G401.6 (cell line): ENCODE results near the gene NRSN2.
"Not testable (repeated sequence)": the region's sequence is repeated elsewhere in the genome, so short reads cannot be mapped to it uniquely, and the experiment has no call there.

Experiments
- FAIRE-seq: peaks from 2 replicates; lab custom pipeline; 2012; peaks lifted over from hg19 to GRCh38; lab: Jason Lieb, UNC

NRSN2 gene

DNA sequence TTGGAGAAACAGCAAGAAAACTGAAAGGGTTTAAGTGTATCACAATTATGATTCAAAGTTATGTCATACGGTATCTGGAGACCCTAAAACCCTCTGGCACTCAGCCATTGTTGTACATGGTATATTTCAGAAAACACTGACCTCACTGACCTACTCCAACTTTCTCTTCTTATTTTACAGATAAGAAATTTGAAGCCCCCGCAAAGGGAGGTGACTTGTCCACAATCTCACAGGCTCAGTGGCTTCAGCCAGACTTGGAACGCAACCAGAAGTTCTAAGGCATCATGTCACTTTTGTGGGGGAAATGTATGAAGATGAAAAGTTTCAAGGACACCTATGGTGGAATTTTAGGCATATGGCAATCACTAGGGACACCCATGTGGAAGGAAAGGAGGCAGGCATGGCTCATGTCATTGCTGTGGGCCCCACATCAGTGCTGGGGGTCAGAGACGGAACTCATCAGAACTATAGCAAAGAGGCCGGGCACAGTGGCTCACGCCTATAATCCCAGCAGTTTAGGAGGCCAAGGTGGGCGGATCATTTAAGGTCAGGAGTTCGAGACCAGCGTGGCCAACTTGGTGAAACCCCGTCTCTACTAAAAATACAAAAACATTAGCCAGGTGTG lies 28.5 kb downstream of the NRSN2 start:
- no peak for FAIRE-seq

DNA sequence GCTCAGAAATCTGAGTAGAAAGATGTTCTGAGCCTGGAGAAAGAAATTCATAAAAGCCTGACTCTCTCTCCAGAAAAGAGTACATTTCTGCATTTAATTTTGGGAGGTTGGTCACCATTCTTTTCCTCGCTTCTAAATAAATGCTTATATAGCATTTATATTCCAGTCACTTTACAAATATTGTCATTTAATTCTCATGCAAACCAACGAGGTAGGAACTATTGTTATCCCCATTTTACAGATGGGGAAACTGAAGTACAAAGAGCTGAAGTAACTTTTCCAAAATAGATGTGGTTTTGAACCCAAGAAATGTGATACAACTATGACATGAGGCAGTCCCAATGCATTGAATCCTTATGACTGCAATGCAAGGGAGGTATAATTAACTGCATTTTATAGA lies 29.2 kb downstream of the NRSN2 start:
- FAIRE-seq, result no peak

DNA sequence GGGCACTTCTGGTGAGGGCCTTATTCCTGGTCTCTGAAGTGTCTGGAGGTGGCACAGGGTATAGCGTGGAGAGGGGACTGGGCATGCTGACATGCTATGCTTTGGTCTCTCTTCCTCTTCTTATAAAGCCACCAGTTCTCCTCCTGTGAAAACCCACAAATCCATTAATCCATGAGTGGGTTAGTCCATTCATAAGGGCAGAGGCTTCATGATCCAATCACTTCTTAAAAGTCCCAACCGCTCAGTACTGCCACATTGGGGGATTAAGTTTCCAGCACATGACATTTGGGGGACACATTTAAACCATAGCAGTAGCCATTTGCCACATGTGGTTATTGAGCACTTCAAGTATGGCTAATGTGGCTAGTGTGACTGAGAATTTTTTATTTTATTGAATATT lies 29.8 kb downstream of the NRSN2 start:
- no peak for FAIRE-seq

DNA sequence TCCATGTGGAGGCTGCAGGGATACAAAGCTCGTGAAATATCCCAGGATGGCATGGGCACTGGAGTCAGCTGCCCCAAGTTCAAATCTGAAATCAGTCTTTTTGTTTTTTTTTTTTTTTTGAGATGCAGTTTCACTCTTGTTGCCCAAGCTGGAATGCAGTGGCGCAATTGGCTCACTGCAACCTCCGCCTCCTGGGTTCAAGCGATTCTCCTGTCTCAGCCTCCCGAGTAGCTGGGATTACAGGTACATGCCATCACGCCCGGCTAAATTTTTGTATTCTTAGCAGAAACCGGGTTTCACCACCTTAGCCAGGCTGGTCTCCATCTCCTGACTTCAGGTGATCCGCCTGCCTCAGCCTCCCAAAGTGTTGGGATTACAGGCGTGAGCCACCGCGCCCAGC lies 30.7 kb downstream of the NRSN2 start:
- FAIRE-seq, result not testable (repeated sequence)

DNA sequence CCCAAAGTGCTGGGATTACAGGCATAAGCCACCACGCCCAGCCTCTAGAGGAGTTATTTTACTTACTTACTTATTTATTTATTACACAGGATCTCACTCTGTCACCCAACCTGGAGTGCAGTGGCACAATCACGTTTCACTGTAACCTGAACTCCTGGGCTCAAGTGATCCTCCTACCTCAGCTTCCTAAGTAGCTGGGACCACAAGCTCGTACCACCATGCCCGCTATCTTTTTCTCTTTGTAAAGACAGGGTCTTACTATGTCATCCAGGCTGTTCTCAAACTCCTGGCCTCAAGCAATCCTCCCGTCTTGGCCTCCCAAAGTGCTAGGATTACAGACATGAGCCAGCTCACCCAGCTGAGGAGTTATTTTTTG lies 32.0 kb downstream of the NRSN2 start:
- FAIRE-seq, result no peak

DNA sequence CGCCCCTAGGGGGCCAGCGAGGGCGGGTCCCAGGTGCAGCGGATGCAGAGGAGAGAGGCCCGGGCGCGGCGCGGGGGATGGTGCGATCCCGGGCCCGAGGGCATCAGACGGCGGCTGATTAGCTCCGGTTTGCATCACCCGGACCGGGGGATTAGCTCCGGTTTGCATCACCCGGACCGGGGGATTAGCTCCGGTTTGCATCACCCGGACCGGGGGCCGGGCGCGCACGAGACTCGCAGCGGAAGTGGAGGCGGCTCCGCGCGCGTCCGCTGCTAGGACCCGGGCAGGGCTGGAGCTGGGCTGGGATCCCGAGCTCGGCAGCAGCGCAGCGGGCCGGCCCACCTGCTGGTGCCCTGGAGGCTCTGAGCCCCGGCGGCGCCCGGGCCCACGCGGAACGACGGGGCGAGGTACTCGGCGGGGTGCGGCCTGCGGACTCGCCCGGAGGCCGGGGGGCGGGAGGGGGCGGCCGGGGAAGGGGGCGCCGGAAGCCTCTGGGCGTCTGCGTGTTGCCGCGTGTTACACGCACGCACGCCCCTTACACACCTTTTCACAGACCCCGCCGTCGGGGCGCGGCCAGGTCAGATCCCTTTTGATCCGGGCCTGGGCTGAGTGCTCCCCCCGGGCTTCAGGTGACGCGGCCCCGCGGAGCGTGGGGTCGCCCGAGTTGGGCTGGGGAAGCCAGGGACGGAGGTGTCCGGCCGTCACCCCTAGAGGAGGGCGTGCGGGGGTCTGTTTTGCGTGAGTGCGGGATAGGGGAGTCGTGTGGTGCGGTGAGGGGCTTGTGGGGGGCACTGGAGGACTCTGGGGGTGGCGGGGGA lies 34.1 kb downstream of the NRSN2 start:
- FAIRE-seq, result no peak

DNA sequence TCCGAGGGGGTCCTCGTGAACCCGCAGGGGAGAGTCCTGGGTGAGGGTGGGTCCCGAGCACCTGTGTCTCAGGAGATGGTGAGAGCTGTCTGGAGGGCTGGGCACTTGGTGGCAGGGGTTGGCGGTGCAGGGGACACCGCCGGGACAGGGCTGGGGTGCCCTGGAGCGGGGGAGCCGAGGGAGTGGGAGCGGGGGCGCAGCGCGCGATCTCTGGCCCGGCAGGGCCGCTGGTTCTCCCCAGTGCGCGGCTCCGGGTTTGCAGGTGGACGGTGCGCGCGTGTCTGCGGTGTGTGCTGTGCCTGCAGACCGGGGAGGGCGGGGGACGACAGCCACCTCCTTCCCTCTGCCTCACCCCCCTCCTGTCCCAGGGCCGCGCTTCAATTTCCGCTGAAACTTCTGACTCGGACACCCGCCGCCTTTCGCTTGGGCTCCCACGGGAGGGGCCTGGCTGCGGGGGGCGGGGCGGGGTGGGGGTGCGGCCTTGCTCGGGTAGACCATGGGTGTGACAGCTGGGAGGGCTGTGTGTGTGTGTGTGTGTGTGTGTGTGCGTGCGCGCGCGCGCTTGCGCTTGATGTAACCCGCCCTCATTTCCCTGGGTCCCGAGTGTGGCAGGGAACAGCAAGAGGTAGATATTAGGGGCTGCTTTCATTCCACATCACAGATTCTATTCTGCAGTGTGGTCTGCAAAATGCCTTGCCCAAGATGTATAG lies 34.8 kb downstream of the NRSN2 start:
- no peak for FAIRE-seq

DNA sequence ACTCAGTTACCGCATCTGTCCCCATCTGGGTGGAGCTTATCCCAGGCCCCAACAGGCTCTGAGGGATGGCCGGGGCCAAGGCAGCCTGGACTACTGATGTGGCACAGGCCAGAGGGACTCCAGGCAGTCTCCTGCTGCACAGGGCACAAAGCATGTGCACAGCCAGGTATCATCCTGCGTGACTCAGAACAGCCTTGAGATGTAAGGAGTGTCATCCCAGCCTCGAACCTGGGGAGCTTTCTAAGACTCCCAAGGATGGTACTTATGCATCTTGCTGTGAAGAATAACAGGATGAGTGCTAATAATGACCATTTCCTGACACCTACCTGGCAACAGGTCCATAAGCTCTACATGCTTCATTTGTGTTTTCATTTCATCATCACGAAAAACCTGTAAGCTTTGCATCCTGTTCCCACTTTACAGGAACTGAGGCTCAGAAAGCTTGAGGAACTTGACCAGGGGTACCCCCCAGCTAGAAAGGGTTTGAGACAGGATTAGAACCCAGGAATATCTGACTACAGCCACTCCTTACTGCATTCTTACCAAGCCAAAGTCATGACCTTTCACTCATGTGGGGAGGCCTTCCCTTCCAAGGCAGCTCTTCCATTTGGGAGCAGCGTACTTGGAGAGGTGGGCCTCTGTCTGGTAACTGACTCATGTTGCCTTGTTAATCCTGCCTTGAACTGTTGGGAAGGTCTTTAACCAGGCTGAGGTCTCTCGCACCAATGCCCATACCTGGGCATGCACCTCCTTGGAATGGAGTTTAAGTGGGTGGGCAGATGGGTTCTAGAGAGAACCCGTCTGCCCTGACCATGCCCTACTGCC lies 35.6 kb downstream of the NRSN2 start:
- FAIRE-seq, result no peak

DNA sequence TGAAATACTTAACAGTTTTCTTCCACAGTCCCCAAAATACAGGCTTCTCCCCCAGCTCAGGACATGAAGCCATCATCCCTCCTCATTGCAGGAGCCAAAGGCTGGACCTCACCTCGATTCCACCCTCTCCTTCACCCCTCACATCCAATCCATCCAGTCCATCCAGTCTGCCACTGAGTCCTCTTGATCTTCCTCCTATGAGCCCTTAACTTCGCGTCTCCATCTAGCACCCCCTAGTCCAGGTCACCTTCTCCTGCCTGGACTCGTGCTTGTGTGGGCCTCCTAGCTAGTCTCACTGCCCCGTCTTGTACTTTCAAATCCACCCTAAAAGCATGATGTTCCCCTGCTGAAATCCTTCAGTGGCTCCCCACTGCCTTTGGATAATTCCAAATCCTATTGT lies 37.0 kb downstream of the NRSN2 start:
- FAIRE-seq, result no peak

DNA sequence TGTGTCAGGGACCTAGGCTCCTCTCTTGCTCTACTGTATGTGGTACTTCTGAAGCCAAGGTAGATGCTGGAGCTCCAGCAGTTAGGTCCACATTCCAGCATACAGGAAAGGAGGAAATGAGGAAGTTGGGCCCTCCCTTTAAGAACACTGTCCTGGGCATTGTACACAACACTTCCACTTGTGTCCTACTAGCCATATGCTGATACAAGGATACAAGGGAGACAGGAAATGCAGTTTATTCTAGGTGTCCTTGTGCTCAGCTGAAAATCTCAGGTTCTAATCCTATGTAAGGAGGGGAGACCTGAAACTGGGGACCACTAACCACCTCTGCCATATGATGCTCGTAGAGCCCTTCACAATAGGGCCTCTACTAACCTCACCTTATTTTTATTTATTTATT lies 37.8 kb downstream of the NRSN2 start:
- no peak for FAIRE-seq

DNA sequence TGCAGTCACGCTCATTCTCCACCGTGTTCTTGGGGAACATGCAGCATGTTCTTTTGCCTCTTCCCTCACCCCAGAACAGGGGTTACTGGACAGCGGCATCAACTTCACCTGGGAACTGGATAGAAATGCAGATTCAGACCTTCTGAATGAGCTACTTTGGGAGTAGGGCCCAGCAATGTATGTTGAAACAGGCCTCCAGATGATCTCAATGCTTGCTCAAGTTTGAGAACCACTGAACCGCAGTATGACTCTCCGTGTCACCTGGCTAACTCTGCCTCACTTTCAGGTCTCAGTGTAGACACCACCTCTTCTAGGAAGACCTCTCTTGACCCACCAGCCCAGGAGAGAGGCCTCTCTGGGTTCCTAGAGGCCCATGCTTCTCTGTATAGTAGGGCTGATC lies 38.5 kb downstream of the NRSN2 start:
- FAIRE-seq, result no peak

DNA sequence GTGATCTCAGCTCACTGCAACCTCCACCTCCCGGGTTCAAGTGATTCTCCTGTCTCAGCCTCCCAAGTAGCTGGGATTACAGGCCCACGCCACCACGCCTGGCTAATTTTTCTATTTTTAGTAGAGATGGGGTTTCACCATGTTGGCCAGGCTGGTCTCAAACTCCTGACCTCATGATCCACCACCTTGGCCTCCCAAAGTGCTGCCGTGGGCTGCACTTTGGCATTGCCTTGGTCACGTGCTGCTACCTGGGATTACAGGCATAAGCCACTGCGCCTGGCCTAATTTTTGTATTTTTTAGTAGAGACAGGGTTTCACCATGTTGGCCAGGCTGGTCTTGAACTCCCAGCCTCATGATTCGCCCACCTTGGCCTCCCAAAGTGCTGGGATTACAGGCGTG lies 39.7 kb downstream of the NRSN2 start:
- not testable (repeated sequence) for FAIRE-seq

DNA sequence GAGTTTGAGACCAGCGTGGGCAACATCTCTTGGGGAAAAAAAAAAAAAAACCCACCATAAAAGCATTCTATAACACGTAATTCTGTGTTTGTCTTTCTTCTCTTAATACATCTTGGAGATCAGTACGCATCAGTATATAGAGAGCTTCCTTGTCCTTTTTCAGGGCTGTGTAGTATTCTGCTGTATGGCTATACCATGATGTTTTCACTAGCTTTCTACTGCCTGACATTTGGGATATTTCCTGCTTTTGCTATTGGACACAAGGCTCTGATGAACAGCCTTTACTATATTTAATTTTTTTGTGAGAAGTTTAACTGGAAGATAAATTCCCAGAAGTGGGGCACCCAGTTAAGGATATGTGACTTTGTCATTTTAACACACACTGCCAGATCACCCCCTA lies 40.6 kb downstream of the NRSN2 start:
- FAIRE-seq, result no peak

DNA sequence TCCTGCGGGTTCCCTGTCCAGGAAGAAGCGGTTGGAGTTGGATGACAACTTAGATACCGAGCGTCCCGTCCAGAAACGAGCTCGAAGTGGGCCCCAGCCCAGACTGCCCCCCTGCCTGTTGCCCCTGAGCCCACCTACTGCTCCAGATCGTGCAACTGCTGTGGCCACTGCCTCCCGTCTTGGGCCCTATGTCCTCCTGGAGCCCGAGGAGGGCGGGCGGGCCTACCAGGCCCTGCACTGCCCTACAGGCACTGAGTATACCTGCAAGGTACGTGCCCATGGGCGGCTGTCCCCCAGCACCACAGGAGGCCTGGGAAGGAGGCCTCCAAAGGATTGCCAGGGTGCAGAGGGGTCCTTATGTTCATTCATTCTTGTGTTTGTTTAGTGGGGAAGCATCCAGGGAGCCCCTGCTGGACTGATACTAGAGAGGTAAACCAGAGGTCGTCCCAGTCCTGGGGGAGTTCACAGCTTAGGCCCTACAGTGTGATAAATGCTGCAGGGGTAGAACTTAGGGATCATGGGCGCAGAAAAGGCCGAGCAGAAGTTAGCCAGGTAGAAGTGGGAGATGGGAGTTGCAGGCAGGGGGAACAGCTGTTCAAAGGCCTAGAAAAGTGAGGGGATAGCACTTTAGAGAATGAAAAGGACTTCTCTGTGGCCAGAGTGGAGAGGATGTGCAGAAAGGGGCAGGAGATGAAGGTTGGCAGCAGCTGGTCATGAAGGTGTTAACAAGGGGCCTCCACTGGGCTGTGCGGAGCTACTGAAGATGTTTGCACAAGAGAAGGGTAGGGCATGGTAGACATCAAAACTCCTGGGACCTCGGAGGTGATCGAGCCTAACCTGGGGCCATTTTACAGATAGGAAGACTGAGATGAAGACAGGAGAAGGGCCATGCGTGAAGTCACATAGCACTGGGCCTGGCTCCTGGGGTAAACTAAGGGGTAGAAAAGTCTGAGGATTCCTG lies 41.4 kb downstream of the NRSN2 start:
- no peak for FAIRE-seq

DNA sequence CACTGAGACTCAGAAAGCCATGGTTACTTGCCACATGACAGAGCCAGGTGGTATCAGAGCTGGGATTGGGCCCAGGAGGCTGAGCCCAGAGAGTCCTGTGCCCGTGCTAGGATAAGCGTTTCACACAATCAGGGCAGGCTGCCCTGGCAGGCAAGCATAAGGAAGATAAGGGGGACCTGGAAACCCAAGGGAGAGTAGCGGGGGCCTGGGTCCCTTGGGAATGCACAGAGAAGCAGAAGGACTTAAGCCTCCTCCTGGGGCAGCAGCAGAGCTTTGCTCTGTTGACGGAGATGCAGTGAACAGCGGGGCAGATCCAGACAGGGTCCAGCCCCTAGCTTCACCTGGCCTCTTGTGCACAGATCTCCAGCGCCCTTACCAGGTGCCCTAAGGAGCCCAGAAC lies 42.3 kb downstream of the NRSN2 start:
- no peak for FAIRE-seq

DNA sequence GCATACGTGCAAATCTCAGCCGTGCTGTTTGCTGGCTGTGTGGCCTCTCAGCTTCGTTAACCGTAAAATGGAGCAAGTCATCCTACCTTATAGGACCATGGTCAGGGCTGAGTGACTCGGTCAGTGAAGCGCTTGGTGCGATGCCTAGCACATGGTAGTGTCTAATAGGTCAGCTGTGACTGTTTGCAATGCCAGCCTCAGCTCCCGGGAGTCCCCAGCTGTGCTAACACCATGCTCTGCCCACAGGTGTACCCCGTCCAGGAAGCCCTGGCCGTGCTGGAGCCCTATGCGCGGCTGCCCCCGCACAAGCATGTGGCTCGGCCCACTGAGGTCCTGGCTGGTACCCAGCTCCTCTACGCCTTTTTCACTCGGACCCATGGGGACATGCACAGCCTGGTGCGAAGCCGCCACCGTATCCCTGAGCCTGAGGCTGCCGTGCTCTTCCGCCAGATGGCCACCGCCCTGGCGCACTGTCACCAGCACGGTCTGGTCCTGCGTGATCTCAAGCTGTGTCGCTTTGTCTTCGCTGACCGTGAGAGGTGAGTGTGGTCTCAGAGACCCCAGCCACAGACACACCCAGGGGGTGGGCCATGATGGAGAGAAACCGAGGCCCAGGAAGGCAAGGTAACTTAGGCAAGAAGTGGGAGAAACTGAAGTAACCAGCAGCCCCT lies 44.3 kb downstream of the NRSN2 start:
- no peak for FAIRE-seq

DNA sequence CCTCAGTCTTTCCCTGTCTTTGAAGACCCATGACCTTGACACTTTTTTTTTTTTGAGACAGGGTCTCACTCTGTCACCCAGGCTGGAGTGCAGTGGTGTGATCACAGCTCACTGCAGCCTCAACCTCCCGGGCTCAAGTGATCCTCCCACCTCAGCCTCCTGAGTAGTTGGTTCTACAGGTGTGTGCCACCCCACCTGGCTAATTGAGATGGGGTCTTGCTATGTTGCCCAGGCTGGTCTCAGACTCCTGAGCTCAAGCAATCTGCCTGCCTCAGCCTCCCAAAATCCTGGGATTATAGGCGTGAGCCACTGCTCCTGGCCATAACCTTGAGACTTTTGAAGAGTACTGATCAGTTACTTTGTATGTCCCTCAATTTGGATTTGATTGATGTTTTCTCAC lies 46.4 kb downstream of the NRSN2 start:
- not testable (repeated sequence) for FAIRE-seq

DNA sequence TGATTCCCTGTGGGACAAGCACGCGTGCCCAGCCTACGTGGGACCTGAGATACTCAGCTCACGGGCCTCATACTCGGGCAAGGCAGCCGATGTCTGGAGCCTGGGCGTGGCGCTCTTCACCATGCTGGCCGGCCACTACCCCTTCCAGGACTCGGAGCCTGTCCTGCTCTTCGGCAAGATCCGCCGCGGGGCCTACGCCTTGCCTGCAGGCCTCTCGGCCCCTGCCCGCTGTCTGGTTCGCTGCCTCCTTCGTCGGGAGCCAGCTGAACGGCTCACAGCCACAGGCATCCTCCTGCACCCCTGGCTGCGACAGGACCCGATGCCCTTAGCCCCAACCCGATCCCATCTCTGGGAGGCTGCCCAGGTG lies 49.3 kb downstream of the NRSN2 start:
- FAIRE-seq, result no peak

DNA sequence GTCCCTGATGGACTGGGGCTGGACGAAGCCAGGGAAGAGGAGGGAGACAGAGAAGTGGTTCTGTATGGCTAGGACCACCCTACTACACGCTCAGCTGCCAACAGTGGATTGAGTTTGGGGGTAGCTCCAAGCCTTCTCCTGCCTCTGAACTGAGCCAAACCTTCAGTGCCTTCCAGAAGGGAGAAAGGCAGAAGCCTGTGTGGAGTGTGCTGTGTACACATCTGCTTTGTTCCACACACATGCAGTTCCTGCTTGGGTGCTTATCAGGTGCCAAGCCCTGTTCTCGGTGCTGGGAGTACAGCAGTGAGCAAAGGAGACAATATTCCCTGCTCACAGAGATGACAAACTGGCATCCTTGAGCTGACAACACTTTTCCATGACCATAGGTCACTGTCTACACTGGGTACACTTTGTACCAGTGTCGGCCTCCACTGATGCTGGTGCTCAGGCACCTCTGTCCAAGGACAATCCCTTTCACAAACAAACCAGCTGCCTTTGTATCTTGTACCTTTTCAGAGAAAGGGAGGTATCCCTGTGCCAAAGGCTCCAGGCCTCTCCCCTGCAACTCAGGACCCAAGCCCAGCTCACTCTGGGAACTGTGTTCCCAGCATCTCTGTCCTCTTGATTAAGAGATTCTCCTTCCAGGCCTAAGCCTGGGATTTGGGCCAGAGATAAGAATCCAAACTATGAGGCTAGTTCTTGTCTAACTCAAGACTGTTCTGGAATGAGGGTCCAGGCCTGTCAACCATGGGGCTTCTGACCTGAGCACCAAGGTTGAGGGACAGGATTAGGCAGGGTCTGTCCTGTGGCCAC lies 49.9 kb downstream of the NRSN2 start:
- no peak for FAIRE-seq
